H1 (cell line): ENCODE measurements around the gene KLHL24. TPM values are rescaled to one million over a fixed set of nuclear protein-coding genes. Genes with fewer than 3 reads are reported as not detected.
"Not testable (repeated sequence)": the region's sequence is repeated elsewhere in the genome, so short reads cannot be mapped to it uniquely, and the experiment has no call there.

Experiments used
- CTCF ChIA-PET: fragments of 300-600 bp; sonication (Branson Sonifier 250); formaldehyde crosslinking; loops from one replicate; lab custom pipeline; 2021; ENCODE audit not compliant: partially characterized antibody; lab: Charles Lee
- POLR2A ChIA-PET: fragments of 300-600 bp; sonication (Branson Sonifier 250); formaldehyde crosslinking; loops from one replicate; lab custom pipeline; 2021; ENCODE audit warnings: inconsistent platforms; ENCODE audit not compliant: partially characterized antibody; lab: Charles Lee
- DNase-seq, 2 experiments: peaks; one replicate each; pipeline versions ENCODE4 v3.0.0 to v3.0.0-alpha.2; 2010 to 2022; ENCODE audit warnings: low spot score in 2 of 2, low read depth in 1 of 2, mixed read lengths in 1 of 2
- FAIRE-seq: peaks from 2 replicates; lab custom pipeline; 2011; peaks lifted over from hg19 to GRCh38; lab: Jason Lieb, UNC
- H2AFZ ChIP-seq: 2 replicates; pipeline ENCODE4 v1.8.1; 2012; ENCODE audit warnings: low read length, inconsistent platforms
- H2AK5ac ChIP-seq: 2 replicates; pipeline ENCODE4 v1.6.1; 2013; ENCODE audit warnings: low read depth, low read length
- H2BK120ac ChIP-seq: replicated peaks from 2 replicates; pipeline ENCODE3; 2013; ENCODE audit warnings: low read depth, low read length, inconsistent platforms
- H2BK12ac ChIP-seq: 2 replicates; pipeline ENCODE4 v1.6.1; 2013; ENCODE audit warnings: low read depth, low read length
- H2BK15ac ChIP-seq: 2 replicates; pipeline ENCODE4 v1.6.1; 2013; ENCODE audit warnings: low read length
- H2BK20ac ChIP-seq: 2 replicates; pipeline ENCODE4 v1.6.1; 2013; ENCODE audit warnings: low read length
- H2BK5ac ChIP-seq: 2 replicates; pipeline ENCODE4 v1.6.1; 2013; ENCODE audit warnings: low read depth, low read length
- H3K14ac ChIP-seq: 2 replicates; pipeline ENCODE4 v1.6.1; 2013; ENCODE audit warnings: inconsistent platforms; ENCODE audit not compliant: insufficient read length
- H3K18ac ChIP-seq: 2 replicates; pipeline ENCODE4 v1.6.1; 2013; ENCODE audit warnings: low read length; ENCODE audit errors: extremely low read depth
- H3K23ac ChIP-seq: 2 replicates; pipeline ENCODE4 v1.6.1; 2013; ENCODE audit warnings: inconsistent platforms; ENCODE audit not compliant: insufficient read length
- H3K23me2 ChIP-seq: 2 replicates; pipeline ENCODE4 v1.6.1; 2013; ENCODE audit warnings: low read depth, low read length
- H3K27ac ChIP-seq: 2 replicates; pipeline ENCODE4 v1.6.1; 2011; ENCODE audit warnings: low read depth, low read length, inconsistent platforms
- H3K27me3 ChIP-seq, 4 experiments: replicated peaks in 1 of 4; 1 replicate in 1 of 4; 2 replicates in 3 of 4; pipeline versions ENCODE4 v1.6.1 to v1.8.1; 2011 to 2013; ENCODE audit warnings: low read length in 3 of 4, mild to moderate bottlenecking in 3 of 4, inconsistent platforms in 2 of 4, mixed read lengths in 2 of 4, moderate library complexity in 1 of 4; ENCODE audit not compliant: control insufficient read depth in 3 of 4, insufficient read depth in 3 of 4; ENCODE audit errors: extremely low read depth in 1 of 4
- H3K36me3 ChIP-seq, 4 experiments: 2 replicates each; pipeline versions ENCODE4 v1.6.1 to v1.8.1; 2011 to 2013; ENCODE audit warnings: mild to moderate bottlenecking in 4 of 4, low read length in 3 of 4, moderate library complexity in 2 of 4, control low read depth in 1 of 4, inconsistent platforms in 1 of 4; ENCODE audit not compliant: insufficient read depth in 4 of 4, control insufficient read depth in 2 of 4
- H3K4ac ChIP-seq: replicated peaks from 2 replicates; pipeline ENCODE3; 2013; ENCODE audit warnings: low read length, low read depth, mixed read lengths, inconsistent platforms; ENCODE audit not compliant: insufficient read length
- H3K4me1 ChIP-seq, 4 experiments: replicated peaks in 1 of 4; 1 replicate in 1 of 4; 2 replicates in 3 of 4; pipeline versions ENCODE4 v1.6.1 to v1.8.1; 2011 to 2013; ENCODE audit warnings: low read length in 3 of 4, inconsistent platforms in 2 of 4, mixed read lengths in 1 of 4; ENCODE audit not compliant: insufficient read depth in 4 of 4, control insufficient read depth in 3 of 4
- H3K4me2 ChIP-seq, 2 experiments: 2 replicates each; pipeline versions ENCODE4 v1.6.1 to v1.8.1; 2011 to 2013; ENCODE audit warnings: low read depth in 2 of 2, low read length in 2 of 2, control low read depth in 1 of 2, inconsistent platforms in 1 of 2, mild to moderate bottlenecking in 1 of 2; ENCODE audit not compliant: insufficient read depth in 1 of 2
- H3K4me3 ChIP-seq, 4 experiments: fragments of 200-600, 300-600 bp in 1 of 4; sonication (generic), shearing (Covaris generic), sonication (Bioruptor Twin) in 1 of 4; 2 replicates each; pipeline versions ENCODE4 v1.5.1 to v1.8.1; 2011 to 2016; ENCODE audit warnings: low read length in 4 of 4, low read depth in 3 of 4, control low read depth in 2 of 4, inconsistent platforms in 2 of 4, mild to moderate bottlenecking in 2 of 4, mixed read lengths in 1 of 4, moderate library complexity in 1 of 4; ENCODE audit not compliant: insufficient read depth in 2 of 4; ENCODE audit errors: extremely low read depth in 1 of 4
- H3K56ac ChIP-seq: replicated peaks from 2 replicates; pipeline ENCODE3; 2013; ENCODE audit warnings: low read depth, mild to moderate bottlenecking, mixed read lengths, low read length, inconsistent platforms; ENCODE audit not compliant: insufficient read length
- H3K79me1 ChIP-seq: 2 replicates; pipeline ENCODE4 v1.6.1; 2013; ENCODE audit warnings: low read depth, low read length, control low read depth
- H3K79me2 ChIP-seq, 2 experiments: 2 replicates each; pipeline versions ENCODE4 v1.6.1 to v1.8.1; 2012 to 2013; ENCODE audit warnings: low read length in 2 of 2, mild to moderate bottlenecking in 2 of 2, inconsistent platforms in 1 of 2; ENCODE audit not compliant: insufficient read depth in 2 of 2, control insufficient read depth in 1 of 2
- H3K9ac ChIP-seq, 4 experiments: replicated peaks in 1 of 4; 1 replicate in 1 of 4; 2 replicates in 3 of 4; pipeline versions ENCODE4 v1.6.1 to v1.8.1; 2011 to 2013; ENCODE audit warnings: low read depth in 3 of 4, low read length in 3 of 4, control low read depth in 2 of 4, mild to moderate bottlenecking in 2 of 4, moderate library complexity in 2 of 4, inconsistent platforms in 1 of 4; ENCODE audit errors: extremely low read depth in 1 of 4
- H3K9me3 ChIP-seq, 2 experiments: 2 replicates each; pipeline versions ENCODE4 v1.6.1 to v1.8.1; 2012 to 2013; ENCODE audit warnings: mild to moderate bottlenecking in 2 of 2, moderate library complexity in 2 of 2, control low read depth in 1 of 2, inconsistent platforms in 1 of 2, low read depth in 1 of 2, low read length in 1 of 2, mixed read lengths in 1 of 2; ENCODE audit not compliant: insufficient read depth in 2 of 2
- H4K20me1 ChIP-seq, 2 experiments: replicated peaks in 1 of 2; 2 replicates each; pipeline versions ENCODE3 to v1.8.1; 2011 to 2013; ENCODE audit warnings: inconsistent platforms in 2 of 2, low read length in 2 of 2, mild to moderate bottlenecking in 1 of 2; ENCODE audit not compliant: insufficient read depth in 2 of 2, control insufficient read depth in 1 of 2
- H4K5ac ChIP-seq: 2 replicates; pipeline ENCODE4 v1.6.1; 2013; ENCODE audit warnings: low read length, low read depth, mixed read lengths, inconsistent platforms; ENCODE audit not compliant: insufficient read length
- H4K8ac ChIP-seq: 2 replicates; pipeline ENCODE4 v1.8.0; 2013; ENCODE audit warnings: mild to moderate bottlenecking, moderate library complexity, low read length, inconsistent platforms; ENCODE audit not compliant: insufficient read depth; ENCODE audit errors: extremely low read depth
- H4K91ac ChIP-seq: replicated peaks from 2 replicates; pipeline ENCODE3; 2013; ENCODE audit warnings: low read length, mixed read lengths, inconsistent platforms; ENCODE audit not compliant: insufficient read length
- YY1 ChIP-seq: IDR thresholded peaks from 2 replicates; pipeline ENCODE4 v1.6.1; 2011; ENCODE audit warnings: low read depth, mild to moderate bottlenecking, low read length
- whole genome bisulfite sequencing, 2 experiments: shearing (Covaris generic) in 1 of 2; methylation state at CpG; one replicate each; pipeline versions ENCODE4 v1.1.6 to v1.1.7; 2013 to 2015; ENCODE audit warnings: low lambda C conversion rate in 2 of 2, mixed read lengths in 2 of 2, inconsistent platforms in 1 of 2, low coverage in 1 of 2, missing lambda C conversion rate in 1 of 2; ENCODE audit not compliant: insufficient replicate concordance in 2 of 2, insufficient coverage in 1 of 2, insufficient read length in 1 of 2; ENCODE audit errors: extremely low coverage in 1 of 2, missing lambda C conversion rate in 1 of 2; 5-methylcytosine and 5-hydroxymethylcytosine counted together
- polyA plus RNA-seq, 7 experiments: library from polyadenylated mRNA; depleted of rRNA in 3 of 7; stranded (reverse) in 5 of 7; unstranded in 2 of 7; fragments of >200 nt in 5 of 7; fragments of 200-250 nt in 2 of 7; gene quantifications; 1 replicate in 5 of 7; 2 replicates in 1 of 7; 4 replicates in 1 of 7; pipeline versions ENCODE4 v1.2.1 to v1.2.3, GENCODE V29; 2011 to 2013; ENCODE audit warnings: missing spikeins in 2 of 7, mixed read lengths in 2 of 7
- total RNA-seq: library from RNA; stranded (reverse); fragmentation: NEBNext Ultra II Directional; extraction: Animal tissue kit (Norgen Biotek cat#: 25700); gene quantifications from 2 replicates; pipeline ENCODE4 v1.2.1, GENCODE V29; 2021

KLHL24 gene
- total and polyA plus RNA-seq, 2 of the 8 experiments (the other 6 are each of a cell fraction or from before 2014, with no cell fraction given) = 12.5 to 36.2 TPM

GRCh38 chr3:183631715-183632114, 3.7 kb upstream of the KLHL24 start:
- Histone ChIP-seq H3K4me2 (no peak overlapping the region), H3K27me3 (no peaks in the 10 kb centered on the region), H3K9me3 (no peaks in the 10 kb centered on the region), H4K5ac (no peak overlapping the region), H3K36me3 (no peaks in the 10 kb centered on the region), H3K23me2 (no peaks in the 10 kb centered on the region; the same call in 1 of the 2 replicates), H2BK12ac (no peak overlapping the region), H3K79me2 (no peaks in the 10 kb centered on the region), H3K4me1 (no peaks in the 10 kb centered on the region), H4K91ac (no peak overlapping the region), H3K79me1 (no peaks in the 10 kb centered on the region), H2BK20ac (no peak overlapping the region), H2BK120ac (no peak overlapping the region), H3K23ac (no peak overlapping the region), H4K20me1 (no peaks in the 10 kb centered on the region), H4K8ac (no peak overlapping the region), H3K4me3 (no peak overlapping the region), H3K27ac (no peak overlapping the region), H3K9ac (no peak overlapping the region), H3K18ac (no peak overlapping the region), H3K56ac (no peak overlapping the region), H2BK5ac (no peak overlapping the region), H2AFZ (no peak overlapping the region), H2AK5ac (no peak overlapping the region), H3K14ac (no peak overlapping the region), H2BK15ac (no peak overlapping the region), H3K4ac (no peak overlapping the region)
- POLR2A ChIA-PET = no interaction called here
- FAIRE-seq (no peak), DNase-seq (no peak)
- TF ChIP-seq YY1 = no peak
- CTCF ChIA-PET = interaction anchor here (0.9 to 1.0 kb wide), 2 partner anchors 12 to 51 kb away, joined by 3 to 4 read pairs; no protein-coding TSS in a partner anchor

GRCh38 chr3:183632725-183633124, 2.7 kb upstream of the KLHL24 start:
- H3K27ac ChIP-seq, H3K23me2 ChIP-seq, H2AK5ac ChIP-seq, H2BK5ac ChIP-seq, H4K8ac ChIP-seq, H3K4ac ChIP-seq, POLR2A ChIA-PET, FAIRE-seq, H3K56ac ChIP-seq, H4K20me1 ChIP-seq, H3K9ac ChIP-seq, H3K27me3 ChIP-seq, H3K36me3 ChIP-seq, H4K5ac ChIP-seq, H3K23ac ChIP-seq, H3K79me1 ChIP-seq, H3K4me1 ChIP-seq, CTCF ChIA-PET, H3K4me3 ChIP-seq, H3K14ac ChIP-seq, H2BK15ac ChIP-seq, H3K79me2 ChIP-seq, H2BK12ac ChIP-seq, H2BK20ac ChIP-seq, H3K9me3 ChIP-seq, H3K18ac ChIP-seq, H4K91ac ChIP-seq, DNase-seq, H3K4me2 ChIP-seq, H2BK120ac ChIP-seq, H2AFZ ChIP-seq: not testable (repeated sequence)
- 85% methylated on average over 8 of the region's 8 CpGs; no CpG with 5 or more reads in 1 of the 2 experiments for WGBS, 2 experiments
